Skeletal muscle tissue (tissue), 4 donors: ENCODE measurements around the gene PPIF. TPM values are rescaled to one million over a fixed set of nuclear protein-coding genes. Genes with fewer than 3 reads are reported as not detected.

Experiments used
- H3K27ac ChIP-seq: one replicate; pipeline ENCODE4 v1.7.0; 2013; ENCODE audit warnings: mild to moderate bottlenecking, low read depth, low read length, inconsistent platforms
- H3K27me3 ChIP-seq, 3 donors: one replicate each; pipeline ENCODE4 v1.7.0; 2013; ENCODE audit warnings: low read length in 3 of 3; ENCODE audit not compliant: control insufficient read depth in 3 of 3, insufficient read depth in 3 of 3
- H3K36me3 ChIP-seq, 3 donors: one replicate each; pipeline ENCODE4 v1.7.0; 2013; ENCODE audit warnings: low read length in 3 of 3; ENCODE audit not compliant: control insufficient read depth in 3 of 3, insufficient read depth in 3 of 3
- H3K4me1 ChIP-seq, 3 donors: one replicate each; pipeline ENCODE4 v1.7.0; 2013; ENCODE audit warnings: low read length in 3 of 3, mild to moderate bottlenecking in 3 of 3; ENCODE audit not compliant: control insufficient read depth in 3 of 3, insufficient read depth in 3 of 3
- H3K4me3 ChIP-seq, 3 donors: one replicate each; pipeline ENCODE4 v1.7.0; 2013; ENCODE audit warnings: low read length in 3 of 3
- H3K9ac ChIP-seq, 3 donors: one replicate each; pipeline ENCODE4 v1.7.0; 2013; ENCODE audit warnings: low read length in 3 of 3, mild to moderate bottlenecking in 3 of 3, moderate library complexity in 2 of 3, low read depth in 1 of 3
- H3K9me3 ChIP-seq, 3 donors: one replicate each; pipeline ENCODE4 v1.7.0; 2013; ENCODE audit warnings: low read length in 3 of 3; ENCODE audit not compliant: control insufficient read depth in 3 of 3
- total RNA-seq: library from RNA; depleted of rRNA; stranded (reverse); fragments of >200 nt; gene quantifications from one replicate; pipeline ENCODE4 v1.2.3, GENCODE V29; 2014
- donor health status: Osteomylitis.

The PPIF gene
- total RNA-seq, 1 donor from 2014 or later = 9.9 TPM

DNA sequence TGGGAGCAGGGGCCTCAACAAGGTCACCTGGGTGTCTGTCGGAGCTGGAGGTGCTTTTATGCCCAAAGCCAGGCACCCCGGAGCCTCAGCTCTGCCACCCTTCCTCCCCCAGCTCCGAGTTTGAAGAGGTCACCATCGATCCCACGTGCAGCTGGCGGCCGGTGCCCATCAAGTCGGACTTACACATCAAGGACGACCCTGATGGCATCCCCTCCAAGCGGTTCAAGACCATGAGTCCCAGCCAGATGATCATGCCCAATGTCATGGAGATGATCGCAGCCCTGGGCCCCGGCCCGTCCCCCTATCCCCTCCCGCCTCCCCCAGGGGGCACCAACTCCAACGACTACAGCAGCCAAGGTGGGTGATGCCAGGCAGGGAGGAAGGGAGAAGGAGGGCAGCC is 41.3 kb upstream of the PPIF start:
- peaks cover 90 to 91% (median 91%) of the 10 kb centered on the region in 3 donors for H3K36me3 ChIP-seq

DNA sequence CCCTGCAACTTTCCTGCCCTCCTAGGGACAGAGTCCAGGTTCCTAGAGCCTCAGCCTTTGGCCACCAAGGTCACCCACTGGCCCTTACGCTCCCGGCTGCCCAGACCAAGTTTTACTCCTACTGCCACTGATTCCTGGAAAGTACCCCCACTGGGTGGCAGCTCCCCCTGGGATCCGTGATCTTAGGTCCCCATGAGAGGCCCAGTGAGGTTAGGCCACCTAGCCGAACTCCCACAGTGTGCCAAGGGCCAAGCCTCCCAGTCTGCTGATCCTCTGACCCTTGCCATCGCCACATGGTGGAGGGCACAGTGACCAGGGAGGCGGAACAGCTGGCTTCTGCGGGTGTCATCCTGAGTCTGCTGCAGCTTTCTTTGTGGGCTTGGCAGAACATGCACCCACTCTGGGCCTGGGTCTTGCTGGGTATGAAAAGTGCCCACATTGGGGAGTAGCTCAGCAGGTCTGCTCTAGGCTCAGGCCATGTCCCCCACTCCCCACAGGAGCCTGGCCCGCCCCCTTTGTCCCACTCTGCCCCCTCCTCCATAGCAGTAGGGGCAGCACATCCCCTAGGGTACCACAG is 40.5 kb upstream of the PPIF start:
- Histone ChIP-seq H3K4me3 (no peak overlapping the region), H3K4me1 (no peaks in the 10 kb centered on the region), H3K9ac (no peak overlapping the region), H3K9me3 (no peaks in the 10 kb centered on the region), H3K27me3 (no peaks in the 10 kb centered on the region), H3K27ac (no peak overlapping the region), H3K36me3 (peaks cover 86 to 88% (median 87%) of the 10 kb centered on the region in 3 donors)

More for the DNA sequence above, 41.3 kb upstream of the PPIF start:
- no peaks in the 10 kb centered on the region for H3K9me3 ChIP-seq
- no peaks in the 10 kb centered on the region for H3K4me1 ChIP-seq
- H3K9ac ChIP-seq = no peak overlapping the region
- H3K27ac ChIP-seq = no peak overlapping the region
- H3K4me3 ChIP-seq = no peak overlapping the region
- no peaks in the 10 kb centered on the region for H3K27me3 ChIP-seq

DNA sequence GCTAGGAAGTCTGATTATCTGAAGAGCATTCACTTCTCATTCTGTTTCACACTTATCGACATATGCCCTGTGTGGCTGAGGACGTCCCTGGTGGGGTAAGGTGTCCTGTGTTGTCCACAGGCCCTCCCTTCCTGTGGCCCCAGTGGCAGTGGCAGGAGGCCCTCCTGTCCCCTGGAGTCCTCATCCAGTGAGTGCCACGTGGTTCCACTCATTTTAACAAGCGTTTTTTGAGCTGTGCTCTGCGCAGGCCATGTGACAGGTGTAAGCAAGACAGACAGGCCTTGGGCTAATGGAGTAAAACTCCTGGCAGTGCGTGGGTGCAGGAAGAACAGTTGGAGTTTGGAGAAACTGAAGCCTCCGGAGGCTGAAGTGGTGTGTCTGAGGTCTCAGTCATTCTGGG is 39.3 kb upstream of the PPIF start:
- peaks cover 87 to 88% (median 88%) of the 10 kb centered on the region in 3 donors for H3K36me3 ChIP-seq

DNA sequence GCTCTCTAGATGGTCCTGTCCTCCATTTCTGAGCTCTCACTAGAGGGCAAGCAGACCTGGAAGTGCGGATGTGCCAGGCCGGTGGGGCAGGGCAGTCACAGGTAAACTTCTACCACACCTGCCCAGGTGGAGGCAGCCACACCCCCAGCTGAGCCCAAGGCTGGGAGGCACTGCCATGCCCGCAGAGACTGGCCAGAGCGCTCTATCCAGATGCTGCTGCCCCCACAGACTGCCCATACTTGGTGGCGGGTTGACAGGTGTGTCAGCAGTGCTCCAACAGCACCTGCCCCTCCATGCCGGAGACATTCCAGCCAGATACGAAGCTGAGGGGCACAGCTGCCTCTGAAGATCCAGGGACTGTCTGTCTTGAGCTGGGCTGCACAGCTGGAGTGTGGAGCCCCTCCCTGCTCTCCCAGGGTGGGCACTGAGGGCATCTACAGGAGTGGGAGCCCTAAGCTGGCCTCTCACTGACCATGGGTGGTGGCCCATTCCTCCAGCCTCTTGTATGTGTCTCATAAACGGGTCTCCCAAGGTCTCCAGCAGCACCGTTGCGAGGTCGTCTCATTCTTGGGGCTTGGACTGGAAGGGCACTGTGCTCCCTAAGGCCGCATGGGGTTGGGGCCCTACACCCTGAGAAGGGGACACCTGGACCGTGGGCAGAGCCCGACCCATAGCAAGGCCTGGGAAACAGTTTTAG is 38.2 kb upstream of the PPIF start:
- Histone ChIP-seq H3K4me3 (no peak overlapping the region), H3K27ac (no peak overlapping the region), H3K36me3 (peaks cover 79 to 86% (median 85%) of the 10 kb centered on the region in 3 donors), H3K4me1 (peaks cover 0 to 3% (median 0%) of the 10 kb centered on the region in 3 donors), H3K27me3 (no peaks in the 10 kb centered on the region), H3K9me3 (no peaks in the 10 kb centered on the region), H3K9ac (no peak overlapping the region)

More for the DNA sequence above, 39.3 kb upstream of the PPIF start:
- Histone ChIP-seq H3K9me3 (no peaks in the 10 kb centered on the region), H3K4me3 (no peak overlapping the region), H3K4me1 (no peaks in the 10 kb centered on the region), H3K27ac (no peak overlapping the region), H3K27me3 (no peaks in the 10 kb centered on the region), H3K9ac (no peak overlapping the region)

DNA sequence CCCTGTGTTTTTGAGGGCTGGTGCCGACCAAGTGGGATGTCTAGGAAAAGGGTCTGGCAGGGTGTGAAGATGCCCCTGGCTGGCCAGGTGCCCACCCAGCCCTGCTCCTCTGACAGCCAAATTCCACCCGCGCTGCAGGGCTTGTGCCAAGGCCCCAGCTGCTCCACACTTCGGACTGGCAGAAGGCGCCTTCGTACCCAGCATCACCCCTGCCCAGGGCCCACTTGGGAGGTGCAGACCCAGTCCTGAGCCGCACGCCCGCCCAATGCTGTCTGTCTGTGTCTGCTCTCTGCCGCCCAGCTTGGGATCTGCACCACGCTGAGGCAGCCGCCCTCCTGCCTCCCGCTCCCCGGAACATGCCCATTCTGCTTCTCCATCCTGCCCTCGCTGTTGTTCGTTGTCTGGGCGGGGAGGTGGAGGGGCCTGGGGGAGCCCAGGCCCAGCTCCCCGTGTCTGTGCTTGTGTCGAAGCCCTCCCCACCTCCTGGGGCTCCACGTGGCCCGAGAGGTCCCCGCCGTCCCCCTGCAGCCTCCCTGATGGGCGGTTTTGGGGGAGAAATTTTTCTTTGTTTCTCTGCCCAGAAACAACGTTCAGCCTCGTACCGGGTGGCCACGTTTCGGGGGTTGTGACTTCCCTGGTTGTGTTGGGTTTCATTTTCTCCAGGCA is 36.9 kb upstream of the PPIF start:
- H3K4me3 ChIP-seq = no peak overlapping the region
- H3K9me3 ChIP-seq = no peaks in the 10 kb centered on the region
- no peaks in the 10 kb centered on the region for H3K27me3 ChIP-seq
- peaks cover 67 to 78% (median 75%) of the 10 kb centered on the region in 3 donors for H3K36me3 ChIP-seq
- H3K4me1 ChIP-seq = peaks cover 0 to 6% (median 0%) of the 10 kb centered on the region in 3 donors
- no peak overlapping the region for H3K27ac ChIP-seq
- H3K9ac ChIP-seq = no peak overlapping the region

DNA sequence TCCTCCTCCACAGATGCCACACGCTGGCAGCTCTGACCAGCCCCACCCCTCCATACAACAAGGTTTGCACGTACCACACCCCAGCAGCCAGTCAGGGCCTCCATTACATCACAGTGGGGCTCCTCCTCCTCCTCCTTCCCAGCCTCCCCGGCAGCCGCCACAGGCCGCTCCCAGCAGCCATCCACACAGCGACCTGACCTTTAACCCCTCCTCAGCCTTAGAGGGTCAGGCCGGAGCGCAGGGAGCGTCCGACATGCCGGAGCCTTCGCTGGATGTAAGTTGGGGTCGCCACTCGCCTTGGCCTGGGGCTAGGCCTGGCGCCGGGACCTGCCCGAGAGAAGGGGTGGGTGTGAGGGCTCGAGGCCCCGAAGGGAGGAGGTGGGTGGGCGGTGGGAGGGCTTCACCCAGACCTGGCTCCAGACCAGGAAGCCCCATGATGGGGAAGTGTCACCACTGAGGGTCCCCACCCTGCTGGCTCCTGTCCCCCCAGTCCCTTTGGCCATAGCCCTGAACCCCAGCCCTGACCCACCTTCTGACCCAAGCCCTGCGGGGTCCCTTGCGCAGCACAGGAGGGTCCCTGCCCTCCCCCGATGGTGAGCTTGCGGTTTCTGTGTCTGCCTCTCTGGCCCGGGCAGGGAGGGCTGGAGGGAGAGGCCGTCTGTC is 36.2 kb upstream of the PPIF start:
- Histone ChIP-seq H3K27ac (no peak overlapping the region), H3K9ac (no peak overlapping the region)

DNA sequence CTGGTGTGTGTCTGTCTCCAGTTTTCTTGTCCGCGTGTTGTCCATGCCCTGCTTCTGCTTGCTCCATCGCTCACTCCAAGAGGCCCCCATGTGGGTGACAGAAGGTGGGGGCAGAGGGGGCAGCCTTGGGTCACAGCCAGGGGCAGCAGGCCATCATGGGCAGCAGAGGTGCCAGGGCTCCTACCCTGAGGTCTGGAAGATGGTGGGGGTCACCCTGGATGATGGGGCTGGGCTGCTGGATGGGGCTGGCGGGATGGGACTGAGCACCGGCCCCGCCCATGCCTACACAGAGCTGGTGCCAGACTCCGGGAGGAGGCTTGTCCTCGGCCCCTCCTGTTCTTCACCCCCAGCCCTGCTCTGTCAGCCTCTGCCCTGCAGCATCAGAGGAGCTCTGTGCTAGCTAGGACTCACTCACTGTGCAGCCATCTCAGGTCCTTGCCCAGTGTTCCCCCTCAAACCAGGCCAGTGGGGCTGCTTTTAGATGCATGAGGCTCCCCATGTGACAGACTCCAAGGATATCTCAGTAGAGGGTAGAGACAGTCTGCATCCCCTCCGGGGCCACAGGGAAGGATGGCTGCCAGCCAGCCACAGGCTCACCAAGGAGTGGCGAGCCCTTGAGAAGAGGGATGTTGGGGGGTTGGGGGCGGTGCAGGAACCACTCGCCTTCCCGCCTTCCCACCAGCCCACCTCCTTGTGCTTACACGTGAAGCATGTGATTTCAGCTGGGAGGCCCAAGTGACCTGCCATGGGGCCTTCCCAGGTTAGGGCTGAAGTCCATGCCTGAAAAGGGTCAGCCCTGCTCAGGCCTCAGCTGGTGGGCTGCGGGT is 35.5 kb upstream of the PPIF start:
- Histone ChIP-seq H3K27me3 (no peaks in the 10 kb centered on the region), H3K9ac (no peak overlapping the region), H3K9me3 (no peaks in the 10 kb centered on the region), H3K4me1 (peaks cover 0 to 7% (median under 1%) of the 10 kb centered on the region in 3 donors), H3K4me3 (no peak overlapping the region), H3K27ac (no peak overlapping the region), H3K36me3 (peaks cover 52 to 66% (median 60%) of the 10 kb centered on the region in 3 donors)

More for the DNA sequence above, 36.2 kb upstream of the PPIF start:
- no peak overlapping the region for H3K4me3 ChIP-seq
- no peaks in the 10 kb centered on the region for H3K9me3 ChIP-seq
- H3K36me3 ChIP-seq = peaks cover 60 to 73% (median 68%) of the 10 kb centered on the region in 3 donors
- H3K4me1 ChIP-seq = peaks cover 0 to 6% (median 0%) of the 10 kb centered on the region in 3 donors
- H3K27me3 ChIP-seq = no peaks in the 10 kb centered on the region

DNA sequence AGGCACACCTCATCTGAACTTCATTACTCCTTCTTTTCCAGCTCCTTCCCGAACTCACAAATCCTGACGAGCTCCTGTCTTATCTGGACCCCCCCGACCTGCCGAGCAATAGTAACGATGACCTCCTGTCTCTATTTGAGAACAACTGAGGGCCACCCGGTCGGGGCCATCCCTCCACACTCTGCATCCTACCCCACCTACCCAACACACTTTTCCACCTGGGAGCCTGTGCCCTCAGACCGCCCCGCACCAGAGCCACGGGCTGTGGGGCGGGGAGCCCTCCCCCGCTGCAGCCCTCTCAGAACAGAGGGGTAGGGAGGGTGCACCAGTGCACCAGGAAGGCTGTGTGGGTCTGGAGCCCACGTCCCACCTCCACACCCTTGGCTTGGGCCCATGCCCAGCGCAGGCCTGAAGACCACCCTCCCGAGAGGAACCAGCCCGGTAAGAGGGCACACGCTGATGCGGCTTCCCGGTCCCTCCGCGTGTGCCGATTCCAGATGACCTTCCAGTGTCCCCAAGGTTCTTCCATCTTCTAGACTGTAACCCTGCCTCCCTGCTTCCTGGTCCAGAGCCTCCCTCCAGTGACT is 34.6 kb upstream of the PPIF start:
- H3K4me3 ChIP-seq = no peak overlapping the region
- H3K9ac ChIP-seq = no peak overlapping the region
- no peak overlapping the region for H3K27ac ChIP-seq
- H3K27me3 ChIP-seq = no peaks in the 10 kb centered on the region
- H3K4me1 ChIP-seq = peaks cover 2 to 15% (median 10%) of the 10 kb centered on the region in 3 donors
- H3K36me3 ChIP-seq = peaks cover 43 to 57% (median 52%) of the 10 kb centered on the region in 3 donors
- H3K9me3 ChIP-seq = no peaks in the 10 kb centered on the region

DNA sequence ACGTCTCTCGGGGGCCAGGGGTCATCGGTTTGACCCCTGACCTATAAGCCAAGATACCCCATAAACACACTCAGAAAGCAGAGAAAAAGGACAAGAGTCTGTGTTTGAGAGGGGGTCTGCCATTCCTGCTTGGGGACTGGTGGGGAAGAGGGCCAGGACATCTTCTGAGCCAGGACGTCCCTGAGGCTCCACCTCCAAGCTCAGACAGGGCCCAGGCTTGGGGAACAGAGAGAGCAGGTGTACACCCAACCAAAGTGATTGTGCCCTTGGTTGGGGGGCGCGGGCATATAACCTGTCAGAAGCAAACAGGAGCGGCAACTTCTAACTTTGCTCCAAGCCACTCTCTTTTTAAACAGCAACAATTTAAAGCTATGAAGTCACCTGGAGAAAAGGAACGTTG is 33.9 kb upstream of the PPIF start:
- Histone ChIP-seq H3K4me3 (no peak overlapping the region), H3K27me3 (no peaks in the 10 kb centered on the region), H3K4me1 (peaks cover 2 to 15% (median 15%) of the 10 kb centered on the region in 3 donors), H3K27ac (no peak overlapping the region), H3K9ac (no peak overlapping the region), H3K9me3 (no peaks in the 10 kb centered on the region), H3K36me3 (peaks cover 37 to 51% (median 45%) of the 10 kb centered on the region in 3 donors)
